ENCODE data around the gene IL15.

GRCh38 chr4:141637565-141637964 is 1.2 kb downstream of the IL15 start:
- TF ChIP-seq, protein P1, sequence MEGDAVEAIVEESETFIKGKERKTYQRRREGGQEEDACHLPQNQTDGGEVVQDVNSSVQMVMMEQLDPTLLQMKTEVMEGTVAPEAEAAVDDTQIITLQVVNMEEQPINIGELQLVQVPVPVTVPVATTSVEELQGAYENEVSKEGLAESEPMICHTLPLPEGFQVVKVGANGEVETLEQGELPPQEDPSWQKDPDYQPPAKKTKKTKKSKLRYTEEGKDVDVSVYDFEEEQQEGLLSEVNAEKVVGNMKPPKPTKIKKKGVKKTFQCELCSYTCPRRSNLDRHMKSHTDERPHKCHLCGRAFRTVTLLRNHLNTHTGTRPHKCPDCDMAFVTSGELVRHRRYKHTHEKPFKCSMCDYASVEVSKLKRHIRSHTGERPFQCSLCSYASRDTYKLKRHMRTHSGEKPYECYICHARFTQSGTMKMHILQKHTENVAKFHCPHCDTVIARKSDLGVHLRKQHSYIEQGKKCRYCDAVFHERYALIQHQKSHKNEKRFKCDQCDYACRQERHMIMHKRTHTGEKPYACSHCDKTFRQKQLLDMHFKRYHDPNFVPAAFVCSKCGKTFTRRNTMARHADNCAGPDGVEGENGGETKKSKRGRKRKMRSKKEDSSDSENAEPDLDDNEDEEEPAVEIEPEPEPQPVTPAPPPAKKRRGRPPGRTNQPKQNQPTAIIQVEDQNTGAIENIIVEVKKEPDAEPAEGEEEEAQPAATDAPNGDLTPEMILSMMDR (IDR thresholded peaks at IDR 0.05): no peak
- TF ChIP-seq POLR2AphosphoS5 (IDR thresholded peaks at IDR 0.05): no peak
- TF ChIP-seq POLR2A (IDR thresholded peaks at IDR 0.05): no peak
- no peak for TF ChIP-seq EP300 (IDR thresholded peaks at IDR 0.05)

Data from stomach (tissue), 4 donors.